ENCODE measurements around the gene MBD4.

- TF ChIP-seq CTCF (IDR thresholded peaks at IDR 0.05): no peak
- TF ChIP-seq EZH2 (IDR thresholded peaks at IDR 0.05; ENCODE audit: borderline replicate concordance, insufficient read depth, low read depth, low read length, poor library complexity, severe bottlenecking): no peak
Observed at GRCh38 chr3:129440618-129441190, 956 bp upstream of the MBD4 start.
